Right lobe of liver (tissue), 4 donors: ENCODE data around the gene TTC39C.

Experiments used
- CTCF ChIP-seq, 4 donors: fragments of 200-600 bp in 3 of 4; fragments of 450-650 bp in 1 of 4; IDR thresholded peaks; one replicate each; pipeline versions ENCODE4 v1.5.1 to v1.8.0; 2016 to 2022; ENCODE audit warnings: antibody characterized with exemption in 4 of 4, mild to moderate bottlenecking in 2 of 4
- POLR2A ChIP-seq: fragments of 450-650 bp; IDR thresholded peaks from one replicate; pipeline ENCODE4 v1.6.1; 2017; ENCODE audit warnings: antibody characterized with exemption, mild to moderate bottlenecking
- donor health status: DM: no; HTN: no; CAD: no.
- donor health status: DM: no; HTN: no; CAD: no.
- donor health status: DM: no; HTN: yes; CAD: no.

- TF ChIP-seq CTCF (IDR thresholded peaks at IDR 0.05) (no peak), POLR2A (no peak)
These were observed 111.8 kb downstream of the TTC39C start for GRCh38 chr18:24126155-24126961.
